Stomach (tissue), 9 donors: ENCODE data around the gene CFAP20. TPM values are rescaled to one million over a fixed set of nuclear protein-coding genes. Genes with fewer than 3 reads are reported as not detected.
"Not testable (repeated sequence)": the region's sequence is repeated elsewhere in the genome, so short reads cannot be mapped to it uniquely, and the experiment has no call there.

Experiments used
- DNase-seq, 2 donors: peaks; one replicate each; pipeline versions ENCODE4 v3.0.0 to v3.0.0-alpha.2; 2013 to 2019
- H3K27ac ChIP-seq, 5 donors: fragments of 200-600 bp in 4 of 5; sonication (generic) in 4 of 5; one replicate each; pipeline ENCODE4 v1.5.1; 2013 to 2019; ENCODE audit warnings: mild to moderate bottlenecking in 1 of 5, moderate library complexity in 1 of 5
- H3K27me3 ChIP-seq, 3 donors: fragments of 200-600 bp; sonication (generic); one replicate each; pipeline ENCODE4 v1.5.1; 2017 to 2019; ENCODE audit warnings: mixed run types in 1 of 3
- H3K36me3 ChIP-seq, 4 donors: fragments of 200-600 bp; sonication (generic); 1 replicate in 3 of 4; 2 replicates in 1 of 4; pipeline ENCODE4 v1.5.1; 2016 to 2019
- H3K4me1 ChIP-seq, 4 donors: fragments of 200-600 bp; sonication (generic); one replicate each; pipeline ENCODE4 v1.5.1; 2016 to 2019
- H3K4me3 ChIP-seq, 4 donors: fragments of 200-600 bp; sonication (generic) in 3 of 4; one replicate each; pipeline ENCODE4 v1.5.1; 2016 to 2019; ENCODE audit warnings: mild to moderate bottlenecking in 1 of 4
- H3K9me3 ChIP-seq, 4 donors: fragments of 200-600 bp; sonication (generic); one replicate each; pipeline ENCODE4 v1.5.1; 2016 to 2019
- CTCF ChIP-seq, 7 experiments: fragments of 450-650 bp in 4 of 7; fragments of 200-600 bp in 3 of 7; sonication (generic) in 3 of 7; IDR thresholded peaks; one replicate each; pipeline ENCODE4 v1.5.1; 2016 to 2019; ENCODE audit warnings: antibody characterized with exemption in 7 of 7, control low read depth in 2 of 7, mild to moderate bottlenecking in 1 of 7
- EP300 ChIP-seq: sonication (generic); formaldehyde crosslinking; IDR thresholded peaks from one replicate; pipeline ENCODE4 v1.6.1; 2017; ENCODE audit warnings: antibody characterized with exemption
- POLR2A ChIP-seq, 4 donors: fragments of 450-650 bp; IDR thresholded peaks; one replicate each; pipeline ENCODE4 v1.6.1; 2016; ENCODE audit warnings: antibody characterized with exemption in 4 of 4, control low read depth in 2 of 4, mild to moderate bottlenecking in 1 of 4, moderate library complexity in 1 of 4
- POLR2AphosphoS5 ChIP-seq, 3 donors: sonication (generic); formaldehyde crosslinking; IDR thresholded peaks; one replicate each; pipeline ENCODE4 v1.6.1; 2016; ENCODE audit warnings: antibody characterized with exemption in 3 of 3
- WGBS, 5 donors: extraction: QIAGEN DNeasy Blood & Tissue Kit in 3 of 5; methylation state at CpG; one replicate each; pipeline versions ENCODE4 v1.1.5 to v1.1.7; 2013 to 2018; 5-methylcytosine and 5-hydroxymethylcytosine counted together
- intact Hi-C: fragments of 100-400 bp; cut with DNase I; formaldehyde crosslinking; loops from one replicate; pipeline ENCODE4 v1.15.1; 2023; ENCODE audit warnings: low total_unique reads
- polyA plus RNA-seq, 3 donors: library from polyadenylated mRNA; stranded (reverse); fragments of 200-250 nt; gene quantifications; one replicate each; pipeline ENCODE4 v1.2.3, GENCODE V29; 2013
- total RNA-seq, 5 donors: library from RNA; depleted of rRNA; stranded (reverse); fragments of >200 nt; gene quantifications; one replicate each; pipeline versions ENCODE4 v1.1.0 to v1.2.3, GENCODE V29; 2014 to 2016
- donor health status: healthy with polysubstance abuse.
- donor health status: Bipolar disorder and iron deficiency.
- donor health status: healthy.

CFAP20 gene
- total and polyA plus RNA-seq, 8 donors, result 0.58 to 81.7 (median 23.8) TPM

DNA sequence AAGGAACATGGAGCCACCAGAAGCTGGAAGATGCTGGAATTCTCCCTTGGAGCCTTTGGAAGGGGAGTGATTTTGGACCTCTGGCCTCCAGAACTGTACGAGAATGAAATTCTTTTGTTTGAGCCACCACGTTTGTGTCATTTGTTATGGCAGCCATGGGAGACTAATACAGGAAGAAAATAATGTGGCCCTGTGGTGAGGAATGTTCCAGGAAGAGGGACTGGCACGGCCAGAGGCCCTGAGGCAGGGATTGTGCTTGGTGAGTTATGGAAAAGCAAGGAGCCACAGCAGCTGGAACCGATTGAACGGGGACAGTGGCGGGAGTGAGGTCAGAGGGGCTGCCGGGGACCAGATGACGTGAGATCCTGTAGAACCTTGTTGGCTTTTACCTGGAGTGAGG is 51.4 kb downstream of the CFAP20 start:
- WGBS, 5 donors, result 78 to 84% (median 81%) methylated on average over 8 of the region's 8 CpGs
- Histone ChIP-seq H3K27me3 (no peaks in the 10 kb centered on the region), H3K4me1 (no peaks in the 10 kb centered on the region), H3K9me3 (peaks cover 0 to 6% (median 5%) of the 10 kb centered on the region in 4 donors), H3K27ac (no peak overlapping the region), H3K36me3 (no peaks in the 10 kb centered on the region), H3K4me3 (no peak overlapping the region)
- intact Hi-C loops, result no loop called here
- TF ChIP-seq EP300 (no peak), POLR2AphosphoS5 (IDR thresholded peaks at IDR 0.05) (no peak), CTCF (IDR thresholded peaks at IDR 0.05) (no peak), POLR2A (IDR thresholded peaks at IDR 0.05) (no peak)
- DNase-seq, result no peak

DNA sequence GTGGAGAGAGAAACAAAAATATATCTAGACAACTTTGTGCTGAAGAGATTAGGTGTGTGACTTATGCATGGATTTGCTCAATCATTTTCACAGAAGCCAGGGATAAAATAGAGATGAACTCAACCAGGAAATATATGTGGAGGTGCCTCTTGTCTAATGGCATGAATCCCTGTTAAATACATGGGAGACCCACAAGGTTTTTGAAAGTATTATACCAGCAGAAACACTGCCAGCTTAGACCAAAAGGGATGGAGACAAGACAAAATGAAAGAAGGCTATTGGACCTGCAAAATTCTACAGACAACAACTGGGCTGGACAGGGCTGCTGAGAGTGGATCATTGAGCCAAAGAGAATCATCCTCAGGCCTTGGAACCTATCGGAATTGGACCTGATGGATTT is 52.7 kb downstream of the CFAP20 start:
- Histone ChIP-seq H3K27me3 (no peaks in the 10 kb centered on the region), H3K9me3 (peaks cover 0 to 6% (median 5%) of the 10 kb centered on the region in 4 donors), H3K27ac (no peak overlapping the region), H3K4me3 (no peak overlapping the region), H3K36me3 (no peaks in the 10 kb centered on the region), H3K4me1 (no peaks in the 10 kb centered on the region)
- TF ChIP-seq POLR2A (IDR thresholded peaks at IDR 0.05) (no peak), POLR2AphosphoS5 (IDR thresholded peaks at IDR 0.05) (no peak), CTCF (IDR thresholded peaks at IDR 0.05) (no peak), EP300 (no peak)
- no peak for DNase-seq
- intact Hi-C loops, result no loop called here
- WGBS, 5 donors, result 96 to 100% (median 98%) methylated on average over 1 of the region's 1 CpG

DNA sequence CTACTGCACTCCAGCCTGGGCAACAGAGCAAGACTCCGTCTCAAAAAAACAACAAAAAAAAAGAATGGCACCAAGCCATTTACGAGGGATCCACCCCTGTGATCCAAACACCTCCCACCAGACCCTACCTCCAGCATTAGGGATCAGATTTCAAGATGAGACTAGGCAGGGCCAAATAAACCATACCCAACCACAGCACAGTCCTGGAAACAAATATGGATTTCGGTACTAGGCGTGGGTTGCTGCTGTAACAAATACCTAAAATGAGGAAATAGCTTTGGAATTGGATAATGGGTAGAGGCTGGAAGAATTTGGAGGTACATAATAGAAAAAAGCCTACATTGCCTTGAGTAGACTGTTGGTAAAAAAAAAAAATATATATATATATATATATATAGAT is 54.5 kb downstream of the CFAP20 start:
- intact Hi-C loops, result no loop called here
- DNase-seq, result no peak
- WGBS, 5 donors, result 75 to 96% (median 85%) methylated on average over 4 of the region's 4 CpGs
- no peaks in the 10 kb centered on the region for H3K36me3 ChIP-seq
- no peak overlapping the region for H3K27ac ChIP-seq
- no peak overlapping the region for H3K4me3 ChIP-seq
- H3K27me3 ChIP-seq, result no peaks in the 10 kb centered on the region
- no peaks in the 10 kb centered on the region for H3K4me1 ChIP-seq
- H3K9me3 ChIP-seq, result peaks cover 0 to 6% (median 5%) of the 10 kb centered on the region in 4 donors
- TF ChIP-seq EP300 (no peak), POLR2AphosphoS5 (IDR thresholded peaks at IDR 0.05) (no peak), CTCF (IDR thresholded peaks at IDR 0.05) (no peak), POLR2A (IDR thresholded peaks at IDR 0.05) (no peak)

GRCh38 chr16:58073086-58073485 is 56.1 kb downstream of the CFAP20 start:
- H3K27ac ChIP-seq, H3K27me3 ChIP-seq, H3K4me1 ChIP-seq, H3K4me3 ChIP-seq, H3K9me3 ChIP-seq, H3K36me3 ChIP-seq, intact Hi-C loops, DNase-seq: not testable (repeated sequence)
- WGBS, 5 donors, result 89 to 98% (median 92%) methylated on average over 2 of the region's 2 CpGs

DNA sequence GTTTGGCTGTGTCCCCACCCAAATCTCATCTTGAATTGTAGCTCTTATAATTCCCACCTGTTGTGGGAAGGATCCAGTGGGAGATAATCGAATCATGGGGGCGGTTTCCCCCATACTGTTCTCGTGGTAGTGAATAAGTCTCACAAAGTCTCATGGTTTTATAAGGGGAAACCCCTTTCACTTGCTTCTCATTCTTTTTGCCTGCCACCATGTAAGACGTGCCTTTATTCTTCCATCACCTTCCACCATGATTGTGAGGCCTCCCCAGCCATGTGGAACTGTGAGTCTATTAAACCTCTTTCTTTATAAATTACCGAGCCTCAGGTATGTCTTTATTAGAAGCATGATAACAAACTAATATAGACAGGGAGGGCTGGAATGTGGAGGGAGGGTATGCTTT is 57.0 kb downstream of the CFAP20 start:
- H3K4me1 ChIP-seq, H3K4me3 ChIP-seq, H3K27me3 ChIP-seq, H3K36me3 ChIP-seq, intact Hi-C loops, DNase-seq, H3K27ac ChIP-seq, H3K9me3 ChIP-seq: not testable (repeated sequence)
- 87 to 94% (median 91%) methylated on average over 5 of the region's 5 CpGs for WGBS, 5 donors
